ENCODE data around the gene DPRX. TPM values are rescaled to one million over a fixed set of nuclear protein-coding genes. Genes with fewer than 3 reads are reported as not detected.

DPRX gene, protein sequence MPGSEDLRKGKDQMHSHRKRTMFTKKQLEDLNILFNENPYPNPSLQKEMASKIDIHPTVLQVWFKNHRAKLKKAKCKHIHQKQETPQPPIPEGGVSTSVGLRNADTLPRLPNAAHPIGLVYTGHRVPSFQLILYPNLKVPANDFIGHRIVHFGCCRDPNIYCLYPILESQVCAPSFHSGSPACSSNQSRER
- not detected in 2 replicates for total RNA-seq

DNA sequence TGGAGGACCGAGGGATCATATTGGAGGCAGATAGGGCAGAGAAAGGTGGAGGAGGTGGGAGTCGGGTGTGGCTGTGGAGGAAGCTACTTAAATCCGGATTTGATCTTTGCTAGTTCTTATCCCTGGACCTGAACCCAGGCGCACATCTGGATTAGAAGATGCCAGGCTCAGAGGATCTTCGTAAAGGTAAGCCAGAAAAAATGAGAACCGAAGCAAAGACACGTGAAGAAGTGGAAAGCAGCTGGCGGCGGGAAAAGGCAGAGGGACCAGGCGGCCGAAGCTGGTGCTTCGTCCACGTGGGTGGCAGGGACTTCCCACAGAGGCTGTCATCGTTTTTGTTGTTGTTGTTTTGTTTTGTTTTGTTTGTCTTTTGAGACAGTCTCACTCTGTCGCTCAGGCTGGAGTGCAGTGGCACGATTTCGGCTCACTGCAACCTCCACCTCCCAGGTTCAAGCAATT is at the start of gene DPRX:
Gene DPRX (plus strand): TSS at position 51 of the 459 bp plus-strand sequence. CDS start 108 bp downstream, at position 159.
- no peak for DNase-seq (ENCODE audit: low read depth, low spot score)

DNA sequence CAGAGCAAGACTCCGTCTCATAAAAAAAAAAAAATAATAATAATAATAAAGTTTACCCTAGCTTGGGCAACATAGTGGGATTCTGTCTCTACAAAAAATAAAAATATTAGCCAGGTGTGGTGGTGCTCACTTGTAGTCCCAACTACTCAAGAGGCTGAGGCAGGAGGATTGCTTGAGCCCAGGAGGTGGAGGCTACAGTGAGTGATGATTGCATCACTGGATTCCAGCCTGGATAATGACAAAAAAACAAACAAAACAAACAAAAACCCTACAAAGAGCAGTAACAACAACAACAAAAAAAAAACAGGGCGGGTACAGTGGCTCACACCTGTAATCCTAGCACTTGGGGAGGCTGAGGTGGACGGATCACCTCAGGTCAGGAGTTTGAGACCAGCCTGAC is 48.6 kb upstream of the DPRX start:
- no peak for DNase-seq (ENCODE audit: low read depth, low spot score)

DNA sequence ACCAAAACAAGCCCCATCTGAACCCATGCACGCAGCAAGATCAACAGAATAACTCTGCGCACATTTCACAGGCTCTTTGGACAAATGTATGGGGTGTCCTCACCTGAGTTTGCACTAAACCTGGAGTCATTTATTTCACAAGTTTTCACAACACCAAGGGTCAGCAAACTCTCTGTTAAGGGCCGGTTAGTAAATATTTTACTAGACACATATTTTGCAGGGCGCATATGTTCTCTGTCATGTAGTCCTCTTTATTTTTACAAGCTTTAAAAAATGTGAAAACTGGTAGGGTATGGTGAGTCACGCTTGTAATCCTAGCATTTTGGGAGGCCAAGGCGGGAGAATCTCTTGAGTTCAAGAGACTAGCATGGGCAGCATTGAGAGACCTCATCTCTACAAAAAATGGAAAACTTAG is 45.5 kb upstream of the DPRX start:
- no peak for DNase-seq (ENCODE audit: low read depth, low spot score)

DNA sequence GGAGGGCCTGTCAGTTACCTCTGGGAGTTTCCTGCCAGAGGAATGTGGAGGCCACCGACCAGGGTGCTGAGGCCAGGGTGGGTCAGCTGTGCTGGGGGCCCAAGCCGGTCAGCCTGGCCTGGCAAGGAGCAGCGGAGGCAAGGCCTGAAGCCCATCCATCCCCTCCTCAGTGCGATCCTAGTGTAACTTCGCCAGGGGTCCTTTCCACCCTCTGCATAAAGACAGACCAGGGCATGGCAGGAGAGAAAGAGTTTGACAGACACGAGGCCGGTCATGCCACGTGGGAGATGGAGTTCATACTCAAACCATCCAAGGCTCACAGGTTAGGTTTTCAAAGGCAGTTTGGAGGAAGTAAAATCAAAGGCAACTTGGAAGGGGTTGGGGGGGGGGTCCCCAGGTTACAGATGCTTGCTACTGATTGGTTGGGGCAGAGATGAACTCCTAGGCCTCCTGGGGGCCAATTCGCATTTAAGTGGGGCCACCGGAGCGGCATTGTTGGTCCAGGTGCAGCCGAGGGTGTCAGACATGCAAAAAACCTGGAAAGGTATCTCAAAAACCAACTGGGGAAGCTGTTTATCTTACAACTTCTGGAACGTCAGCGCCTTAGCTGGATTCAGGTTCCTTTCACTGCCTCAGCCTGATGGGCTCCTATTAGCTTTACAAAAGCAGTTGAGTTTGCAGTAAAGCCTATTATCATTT is 36.8 kb upstream of the DPRX start:
- no peak for DNase-seq (ENCODE audit: low read depth, low spot score)

DNA sequence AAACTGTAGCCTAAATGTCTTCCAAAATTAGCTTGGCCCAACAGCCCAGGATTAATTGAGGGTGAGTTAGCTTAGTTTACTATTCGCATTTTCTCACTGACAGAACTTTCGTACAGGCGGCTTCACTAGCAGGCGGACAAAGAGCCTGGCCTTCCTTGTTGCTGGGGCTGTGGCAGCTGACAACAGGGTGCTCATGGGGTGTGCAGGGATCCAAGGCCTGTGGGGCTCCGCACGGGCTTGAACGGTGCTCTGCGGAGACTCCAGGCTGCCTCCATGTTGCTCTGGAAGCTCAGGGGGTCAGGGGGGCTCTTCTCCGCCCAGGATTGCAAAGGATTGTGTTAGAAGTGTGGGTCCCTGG is 36.3 kb upstream of the DPRX start:
- DNase-seq (ENCODE audit: low read depth, low spot score) = no peak

DNA sequence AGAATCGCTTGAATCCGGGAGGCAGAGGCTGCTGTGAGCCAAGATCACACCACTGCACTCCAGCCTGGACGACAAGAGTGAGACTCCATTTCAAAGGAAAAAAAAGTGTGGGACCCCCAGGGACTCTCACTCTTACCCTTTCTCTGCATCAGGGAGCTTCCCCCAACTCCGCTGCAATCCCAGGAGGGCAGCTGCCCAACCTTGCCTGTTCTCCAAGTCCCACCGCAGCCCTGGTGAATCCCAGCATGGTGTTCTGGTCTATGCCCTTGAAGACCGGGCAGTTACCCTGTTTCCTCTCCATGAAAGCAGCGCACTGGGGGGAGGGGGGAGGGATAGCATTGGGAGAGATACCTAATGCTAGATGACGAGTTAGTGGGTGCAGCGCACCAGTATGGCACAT is 35.7 kb upstream of the DPRX start:
- DNase-seq (ENCODE audit: low read depth, low spot score) = no peak

DNA sequence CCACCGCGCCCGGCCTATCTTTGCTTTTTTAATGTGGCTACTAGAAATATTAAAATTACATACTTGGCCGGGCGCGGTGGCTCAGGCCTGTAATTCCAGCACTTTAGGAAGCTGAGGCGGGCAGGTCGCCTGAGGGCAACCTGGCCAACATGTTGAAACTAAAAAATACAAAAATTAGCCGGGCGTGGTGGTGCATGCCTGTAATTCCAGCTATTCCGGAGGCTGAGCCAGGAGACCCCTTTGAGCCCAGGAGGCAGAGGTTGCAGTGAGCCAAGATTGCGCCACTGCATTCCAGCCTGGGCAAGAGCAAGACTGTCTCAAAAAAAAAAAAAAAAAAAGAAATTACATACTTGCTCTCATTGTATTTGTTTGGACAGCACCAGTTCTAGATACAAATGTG is 34.8 kb upstream of the DPRX start:
- DNase-seq (ENCODE audit: low read depth, low spot score) = no peak

DNA sequence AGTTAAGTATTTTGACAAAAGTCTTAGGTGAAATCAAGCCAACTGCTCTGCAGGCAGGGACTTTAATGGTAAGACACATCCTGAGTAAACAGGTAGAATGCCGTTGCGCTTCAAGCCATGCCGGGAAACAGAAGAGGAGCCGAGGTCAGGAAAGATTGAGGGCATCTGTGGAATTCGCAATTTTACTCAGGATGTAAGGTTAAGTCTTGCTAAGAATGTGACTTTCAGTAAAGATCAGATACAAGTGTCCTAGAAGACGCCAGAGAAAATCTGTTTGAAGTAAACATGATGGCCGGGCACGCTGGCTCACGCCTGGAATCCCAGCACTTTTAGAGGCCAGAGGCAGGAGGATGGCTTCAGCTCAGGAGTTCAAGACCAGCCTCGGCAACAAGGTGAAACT is 33.4 kb upstream of the DPRX start:
- no peak for DNase-seq (ENCODE audit: low read depth, low spot score)

DNA sequence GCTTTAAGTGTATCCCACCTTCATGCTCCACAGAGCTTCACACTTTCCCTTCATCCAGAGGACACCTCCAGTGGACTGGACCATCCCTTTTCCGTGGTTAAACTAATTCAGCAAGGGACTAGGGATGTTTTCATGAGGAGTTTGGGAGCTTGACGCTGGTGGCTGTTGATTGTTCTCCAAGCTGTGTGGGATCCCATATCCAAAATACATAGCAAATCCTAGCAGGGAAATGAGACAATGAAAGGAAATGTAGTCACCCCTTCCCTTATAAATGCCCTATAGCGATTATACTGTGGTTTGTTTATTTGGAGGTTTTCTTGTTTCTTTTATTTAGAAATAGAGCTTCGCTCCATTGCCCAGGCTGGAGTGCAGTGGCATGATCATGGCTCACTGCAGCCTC is 31.6 kb upstream of the DPRX start:
- DNase-seq (ENCODE audit: low read depth, low spot score) = peak; percentile 55

DNA sequence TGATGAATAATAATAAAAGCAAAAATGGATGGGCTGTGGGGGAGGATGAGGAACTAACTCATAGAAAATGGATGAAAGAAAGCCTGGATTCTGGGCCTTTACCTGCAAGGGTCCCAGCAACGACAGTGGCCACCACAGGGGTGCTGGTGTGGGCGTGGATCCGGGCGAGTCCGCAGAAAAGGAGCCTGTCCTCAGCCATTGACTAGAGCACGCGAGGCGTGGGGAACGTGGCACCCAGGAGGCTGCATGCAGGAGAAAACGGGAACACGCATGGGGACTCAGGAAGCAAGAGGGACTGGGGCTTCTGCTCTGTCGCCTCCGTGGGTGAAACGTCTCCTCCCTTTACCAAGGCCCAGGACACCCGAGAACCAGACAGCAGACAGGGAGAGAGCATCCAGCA is 25.8 kb upstream of the DPRX start:
- DNase-seq (ENCODE audit: low read depth, low spot score) = no peak

DNA sequence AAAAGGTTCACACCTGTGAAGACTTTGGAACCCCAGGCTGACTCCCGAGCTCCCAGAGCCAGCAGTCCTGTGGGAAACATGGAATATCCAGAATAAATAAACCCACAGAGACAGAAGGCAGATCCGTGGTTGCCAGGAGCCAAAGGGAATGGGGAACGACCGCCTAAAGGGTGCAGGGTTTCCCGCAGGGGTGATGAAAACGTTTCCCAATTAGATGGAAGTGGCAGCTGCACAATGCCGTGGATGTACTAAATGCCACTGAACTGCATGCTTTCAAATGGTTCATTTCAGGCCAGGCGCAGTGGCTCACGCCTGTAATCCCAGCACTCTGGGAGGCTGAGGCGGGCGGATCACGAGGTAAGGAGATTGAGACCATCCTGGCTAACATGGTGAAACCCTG is 23.4 kb upstream of the DPRX start:
- no peak for DNase-seq (ENCODE audit: low read depth, low spot score)

DNA sequence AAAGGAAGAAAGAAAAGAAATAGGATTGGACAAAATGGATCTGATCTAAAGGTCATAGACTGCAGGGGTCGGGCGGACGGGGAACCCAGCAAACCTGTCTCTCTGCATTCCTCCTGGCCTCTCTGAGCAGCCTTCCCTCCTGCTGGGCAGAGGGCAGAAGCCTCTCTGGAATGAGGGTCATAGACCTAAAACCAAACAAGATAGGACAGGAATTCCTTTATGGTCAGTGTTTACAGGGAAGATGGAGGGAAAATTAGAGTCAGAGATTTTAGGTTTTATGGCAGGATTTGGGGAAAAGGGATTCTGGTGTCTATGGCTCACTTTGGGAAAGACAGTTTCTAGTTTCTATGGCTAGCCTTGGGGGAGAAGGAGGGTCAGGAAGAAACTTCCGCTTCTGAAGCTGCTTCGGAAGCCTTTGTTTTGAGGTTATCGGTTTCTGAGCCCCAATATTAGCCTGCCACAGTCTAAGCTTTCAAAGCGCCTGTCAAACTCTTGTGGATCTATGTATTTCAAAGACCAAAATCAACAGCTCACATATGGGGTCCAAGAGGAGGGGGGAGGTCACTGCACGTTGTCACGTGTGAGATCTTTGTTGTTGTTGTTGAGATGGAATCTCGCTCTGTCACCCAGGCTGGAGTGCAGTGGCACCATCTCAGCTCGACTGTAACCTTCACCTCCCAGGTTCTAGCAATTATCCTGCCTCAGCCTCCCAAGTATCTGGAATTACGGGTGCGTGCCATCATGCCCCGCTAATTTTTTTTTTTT is 18.9 kb upstream of the DPRX start:
- no peak for DNase-seq (ENCODE audit: low read depth, low spot score)

DNA sequence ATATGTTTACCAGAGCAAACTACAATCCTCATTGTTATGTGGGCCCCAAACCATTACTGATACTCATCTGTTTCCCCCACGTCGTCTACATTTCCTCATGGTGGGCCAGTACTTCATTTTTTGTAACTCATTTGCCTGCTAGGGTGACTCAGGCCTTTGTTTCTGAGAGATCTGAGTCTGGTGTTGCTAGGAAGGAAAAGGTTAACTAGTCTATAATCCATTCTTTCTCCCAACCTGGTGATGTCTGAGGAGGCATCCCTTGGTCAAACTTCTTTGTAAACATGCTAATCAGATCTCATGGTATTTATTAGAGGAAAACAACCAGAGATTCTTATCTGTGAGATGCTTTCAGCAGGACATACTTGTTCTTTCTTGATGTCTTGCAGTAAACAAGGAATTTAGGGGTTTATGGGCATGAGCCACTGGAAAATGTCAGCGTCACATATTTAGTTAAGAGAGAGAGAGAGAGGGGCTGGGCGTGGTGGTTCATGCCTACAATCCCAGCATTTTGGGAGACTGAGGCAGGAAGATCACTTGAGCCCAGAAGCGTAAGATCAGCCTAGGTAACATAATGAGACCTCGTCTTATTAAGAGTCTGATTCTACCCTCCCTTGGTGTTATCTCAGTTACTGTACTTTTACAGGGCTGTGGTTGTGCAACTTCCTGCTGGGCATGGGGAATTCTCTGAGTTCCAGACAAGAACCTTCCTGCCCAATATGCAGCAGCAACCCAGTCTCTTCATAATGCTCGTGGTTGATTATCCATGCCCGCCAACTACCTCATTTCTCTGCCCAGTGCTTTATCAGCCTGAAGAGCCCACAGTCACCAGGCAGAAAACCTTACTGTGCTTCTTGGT is 9.7 kb upstream of the DPRX start:
- DNase-seq (ENCODE audit: low read depth, low spot score) = peak; percentile 24

DNA sequence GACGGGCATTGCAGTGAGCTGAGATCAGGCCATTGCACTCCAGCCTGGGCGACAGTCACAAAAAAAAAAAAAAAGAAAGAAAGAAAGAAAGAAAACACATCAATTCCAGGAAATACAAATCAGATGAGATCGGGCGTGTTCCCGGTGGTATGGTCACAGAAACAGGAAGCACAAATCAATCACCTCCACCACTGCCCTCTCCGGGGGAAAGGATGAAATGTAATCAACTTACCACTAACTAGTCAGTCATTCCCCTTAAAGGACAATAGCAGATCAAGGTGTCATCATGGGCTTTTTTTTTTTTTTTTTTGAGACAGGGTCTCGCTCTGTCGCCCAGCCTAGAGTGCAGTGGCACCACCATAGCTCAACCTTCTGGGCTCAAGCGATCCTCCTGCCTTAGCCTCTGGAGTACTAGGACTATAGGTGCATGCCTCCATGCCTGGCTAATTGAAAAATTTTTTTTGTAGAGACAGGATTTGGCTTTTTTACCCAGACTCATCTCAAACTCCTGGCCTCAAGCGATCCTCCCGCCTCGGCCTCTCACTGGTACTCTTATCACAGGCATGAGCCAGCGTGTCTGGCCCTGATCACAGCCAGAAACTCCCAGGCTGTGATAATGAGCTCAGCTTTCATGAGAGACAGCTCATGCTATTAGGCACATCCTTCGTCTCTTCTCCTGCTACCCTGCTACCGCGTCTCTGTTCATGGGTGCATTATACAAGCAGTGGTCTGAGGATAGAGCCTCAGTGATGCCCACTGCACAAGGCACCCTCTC is 6.8 kb upstream of the DPRX start:
- no peak for DNase-seq (ENCODE audit: low read depth, low spot score)

DNA sequence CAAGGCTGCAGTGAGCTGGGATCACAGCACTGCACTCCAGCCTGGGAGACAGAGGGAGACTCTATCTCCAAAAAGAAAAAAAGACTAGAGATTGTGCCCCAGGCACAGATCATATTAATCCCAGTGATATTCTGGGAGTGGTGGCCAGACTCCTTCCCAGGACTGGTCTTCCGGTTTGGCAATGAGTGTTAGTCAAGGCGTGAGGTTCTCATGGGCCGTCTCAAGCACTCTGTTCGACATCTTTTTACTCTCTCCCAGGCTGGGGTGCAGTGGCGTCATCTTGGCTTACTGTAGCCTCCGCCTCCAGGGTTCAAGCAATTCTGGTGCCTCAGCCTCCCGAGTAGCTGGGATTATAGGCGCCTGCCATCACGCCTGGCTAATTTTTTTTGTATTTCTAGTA is 5.3 kb upstream of the DPRX start:
- no peak for DNase-seq (ENCODE audit: low read depth, low spot score)

DNA sequence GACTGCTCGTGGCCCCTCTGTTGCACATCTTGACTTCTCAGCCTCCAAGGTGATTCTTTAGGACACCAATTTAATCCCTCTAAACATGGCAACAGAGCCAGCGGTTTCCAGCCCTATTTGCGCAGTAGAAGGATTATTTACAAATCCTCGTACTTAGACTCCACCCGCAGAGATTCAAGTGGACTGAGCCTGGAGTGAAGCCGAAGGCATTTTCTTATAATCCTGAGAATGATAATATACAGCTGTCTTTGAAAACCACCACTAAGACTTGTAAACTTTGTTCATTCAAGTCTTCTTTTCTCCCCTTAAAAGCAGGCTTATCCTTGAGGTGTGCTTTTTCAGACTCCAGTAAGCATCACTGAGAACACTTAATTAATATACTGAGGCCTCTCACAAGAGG is 4.8 kb upstream of the DPRX start:
- no peak for DNase-seq (ENCODE audit: low read depth, low spot score)

DNA sequence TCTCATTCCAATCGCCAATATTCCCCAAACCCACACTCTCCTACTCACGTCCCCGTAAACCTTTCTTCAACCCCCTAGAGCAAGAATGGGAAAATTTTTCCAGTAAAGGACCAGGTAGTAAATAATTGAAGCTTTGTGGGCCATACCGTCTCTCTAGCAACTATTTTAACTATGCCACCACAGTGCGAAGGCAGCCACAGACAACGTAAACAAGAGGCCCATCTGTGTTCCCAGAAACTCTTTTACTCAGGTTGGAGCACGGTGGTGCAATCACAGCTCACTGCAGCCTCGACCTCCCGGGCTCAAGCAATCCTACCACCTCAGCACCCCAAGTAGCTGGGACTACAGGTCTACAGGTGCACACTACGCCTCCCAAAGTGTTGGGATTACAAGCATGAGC is 3.0 kb downstream of the DPRX start:
- no peak for DNase-seq (ENCODE audit: low read depth, low spot score)

DNA sequence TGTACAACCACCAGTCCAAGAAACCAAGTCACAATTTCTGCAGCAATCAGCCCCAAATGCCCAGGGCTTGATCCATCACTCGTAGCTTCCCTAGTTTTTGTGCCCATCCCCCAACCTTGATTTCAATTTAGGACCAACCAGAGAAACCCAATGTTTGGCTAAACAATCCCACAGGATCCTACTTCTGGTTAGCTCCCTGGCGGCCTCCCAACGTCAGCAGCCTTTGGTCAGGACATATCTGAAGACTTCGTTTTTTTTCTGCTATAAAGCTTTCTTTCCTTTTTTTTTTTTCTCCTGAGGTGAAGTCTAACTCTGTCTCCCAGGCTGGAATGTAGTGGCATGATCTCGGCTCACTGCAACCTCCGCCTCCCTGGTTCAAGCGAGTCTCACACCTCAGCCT is 7.7 kb downstream of the DPRX start:
- no peak for DNase-seq (ENCODE audit: low read depth, low spot score)

DNA sequence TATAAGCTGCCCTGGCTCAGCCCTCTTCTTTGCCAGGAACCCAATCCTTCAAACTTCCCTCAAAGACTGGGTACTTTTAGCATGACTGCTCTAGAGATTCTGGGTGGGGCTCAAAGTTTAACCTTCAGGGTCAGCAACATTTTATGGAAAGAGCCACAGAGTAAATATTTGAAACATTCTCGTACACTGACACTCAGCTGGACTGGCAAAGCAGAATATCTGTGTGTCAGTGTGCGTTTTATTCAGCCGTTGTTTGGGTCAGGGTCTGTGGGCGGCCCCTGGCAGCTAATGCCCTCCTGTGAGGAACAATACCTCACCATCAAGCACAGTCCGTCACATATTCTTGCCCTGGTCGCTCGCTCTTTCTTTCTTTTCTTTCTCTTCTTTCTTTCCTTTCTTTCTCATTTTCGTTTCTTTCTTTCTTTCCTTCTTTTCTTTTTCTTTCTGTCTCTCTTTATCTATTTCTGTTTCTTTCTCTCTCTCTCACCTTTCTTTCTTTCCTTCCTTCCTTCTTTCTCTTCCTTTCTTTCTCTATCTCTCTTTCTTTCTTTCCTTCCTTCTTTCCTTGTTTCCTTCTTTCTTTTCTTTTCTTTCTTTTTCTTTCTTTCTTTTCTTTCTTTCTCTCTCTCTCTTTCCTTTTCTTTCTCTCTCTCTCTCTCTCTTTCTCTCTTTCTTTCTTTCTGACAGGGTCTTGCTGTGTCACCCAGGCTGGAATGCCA is 10.7 kb downstream of the DPRX start:
- DNase-seq (ENCODE audit: low read depth, low spot score) = no peak

DNA sequence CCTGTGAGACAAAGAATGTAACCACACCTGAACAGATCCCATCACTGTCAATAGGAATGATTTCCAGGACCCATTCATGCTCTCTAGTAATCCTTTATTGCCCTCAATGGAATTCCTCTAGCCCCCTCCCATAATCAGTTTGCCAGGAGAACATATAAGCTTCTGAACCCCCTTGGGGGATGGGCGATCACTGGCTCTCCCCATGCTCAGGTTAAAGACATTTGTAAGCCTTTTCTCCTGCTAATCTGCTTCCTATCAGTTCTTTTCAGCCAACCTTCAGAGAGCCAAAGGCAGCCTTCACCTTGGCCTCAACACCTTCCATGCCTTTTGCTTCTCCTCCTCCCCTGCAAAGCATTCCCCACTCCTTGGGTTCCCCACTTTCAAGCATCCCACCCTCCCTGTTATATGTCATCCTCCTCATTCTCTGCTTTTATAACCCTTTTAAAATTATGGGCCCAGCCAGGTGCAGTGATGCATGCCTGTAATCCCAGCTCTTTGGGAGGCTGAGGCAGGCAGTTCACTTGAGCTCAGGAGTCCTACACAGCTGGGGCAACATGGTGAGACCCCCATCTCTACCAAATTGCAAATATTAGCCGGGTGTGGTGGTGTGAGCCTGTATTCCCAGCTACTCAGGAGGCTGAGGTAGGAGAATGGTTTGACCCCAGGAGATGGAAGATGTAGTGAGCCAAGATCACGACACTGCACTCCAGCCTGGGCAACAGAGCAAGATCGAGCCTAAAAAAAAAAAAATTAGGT is 12.4 kb downstream of the DPRX start:
- no peak for DNase-seq (ENCODE audit: low read depth, low spot score)

Measured in pulmonary artery endothelial cell (primary cell).